ENCODE measurements around the gene ANO4. TPM values are rescaled to one million over a fixed set of nuclear protein-coding genes. Genes with fewer than 3 reads are reported as not detected.
"Not testable (repeated sequence)": the region's sequence is repeated elsewhere in the genome, so short reads cannot be mapped to it uniquely, and the experiment has no call there.

The ANO4 gene
- total RNA-seq, 1 experiment from 2014 or later, result 0.24 TPM

- Histone ChIP-seq H3K27me3 (replicated peaks) (no peaks in the 10 kb centered on the region), H3K9me3 (replicated peaks) (no peaks in the 10 kb centered on the region), H3K36me3 (no peaks in the 10 kb centered on the region), H3K27ac (no peak overlapping the region), H3K4me3 (no peak overlapping the region), H3K4me1 (replicated peaks) (peaks cover 2% of the 10 kb centered on the region; the same call in 1 of the 2 replicates)
- no peak for DNase-seq (ENCODE audit: low read depth in 1 of 2, low spot score in 2 of 2)
Observed at GRCh38 chr12:100982511-100983183, 188.1 kb downstream of the ANO4 start.

GRCh38 chr12:100984796-100985195 is 190.2 kb downstream of the ANO4 start:
- no peaks in the 10 kb centered on the region for H3K36me3 ChIP-seq
- DNase-seq (ENCODE audit: low read depth in 1 of 2, low spot score in 2 of 2), result no peak
- peaks cover 8% of the 10 kb centered on the region; the same call in 1 of the 2 replicates for H3K4me1 ChIP-seq (replicated peaks)
- H3K27me3 ChIP-seq (replicated peaks), result no peaks in the 10 kb centered on the region
- H3K27ac ChIP-seq, result no peak overlapping the region
- no peak overlapping the region for H3K4me3 ChIP-seq
- H3K9me3 ChIP-seq (replicated peaks), result no peaks in the 10 kb centered on the region

- Histone ChIP-seq H3K4me1 (replicated peaks) (peaks cover 8% of the 10 kb centered on the region; the same call in 1 of the 2 replicates), H3K27ac (no peak overlapping the region), H3K27me3 (replicated peaks) (no peaks in the 10 kb centered on the region), H3K4me3 (no peak overlapping the region), H3K36me3 (no peaks in the 10 kb centered on the region), H3K9me3 (replicated peaks) (no peaks in the 10 kb centered on the region)
- peak in 1 of 2 experiments; percentile 3 for DNase-seq (ENCODE audit: low read depth in 1 of 2, low spot score in 2 of 2)
Observed at GRCh38 chr12:100986595-100987547, 192.3 kb downstream of the ANO4 start.

GRCh38 chr12:100987552-100988521 is 193.3 kb downstream of the ANO4 start:
- no peaks in the 10 kb centered on the region for H3K27me3 ChIP-seq (replicated peaks)
- peak; percentile 28 to 52 for DNase-seq (ENCODE audit: low read depth in 1 of 2, low spot score in 2 of 2)
- H3K9me3 ChIP-seq (replicated peaks), result no peaks in the 10 kb centered on the region
- peaks cover 8% of the 10 kb centered on the region; the same call in 1 of the 2 replicates for H3K4me1 ChIP-seq (replicated peaks)
- no peaks in the 10 kb centered on the region for H3K36me3 ChIP-seq
- no peak overlapping the region for H3K4me3 ChIP-seq
- no peak overlapping the region for H3K27ac ChIP-seq

GRCh38 chr12:100989509-100989908 is 194.9 kb downstream of the ANO4 start:
- not testable (repeated sequence) for H3K36me3 ChIP-seq; H3K27me3 ChIP-seq (replicated peaks); H3K27ac ChIP-seq; H3K4me1 ChIP-seq (replicated peaks); H3K9me3 ChIP-seq (replicated peaks); H3K4me3 ChIP-seq; DNase-seq (ENCODE audit: low read depth in 1 of 2, low spot score in 2 of 2)

- Histone ChIP-seq H3K27ac (no peak overlapping the region), H3K4me1 (replicated peaks) (peaks cover 15% of the 10 kb centered on the region), H3K4me3 (no peak overlapping the region), H3K27me3 (replicated peaks) (no peaks in the 10 kb centered on the region), H3K9me3 (replicated peaks) (no peaks in the 10 kb centered on the region), H3K36me3 (no peaks in the 10 kb centered on the region)
- DNase-seq (ENCODE audit: low read depth in 1 of 2, low spot score in 2 of 2), result no peak
Observed at GRCh38 chr12:100991102-100991501, 196.5 kb downstream of the ANO4 start.

GRCh38 chr12:100992194-100992593 is 197.6 kb downstream of the ANO4 start:
- no peak overlapping the region for H3K4me3 ChIP-seq
- no peak overlapping the region for H3K27ac ChIP-seq
- no peaks in the 10 kb centered on the region for H3K9me3 ChIP-seq (replicated peaks)
- H3K36me3 ChIP-seq, result no peaks in the 10 kb centered on the region
- H3K27me3 ChIP-seq (replicated peaks), result no peaks in the 10 kb centered on the region
- peaks cover 15% of the 10 kb centered on the region for H3K4me1 ChIP-seq (replicated peaks)
- DNase-seq (ENCODE audit: low read depth in 1 of 2, low spot score in 2 of 2), result no peak

GRCh38 chr12:100993916-100994450 is 199.4 kb downstream of the ANO4 start:
- H3K4me3 ChIP-seq, result no peak overlapping the region
- H3K27me3 ChIP-seq (replicated peaks), result no peaks in the 10 kb centered on the region
- H3K4me1 ChIP-seq (replicated peaks), result peaks cover 7% of the 10 kb centered on the region
- H3K27ac ChIP-seq, result no peak overlapping the region
- H3K36me3 ChIP-seq, result no peaks in the 10 kb centered on the region
- no peaks in the 10 kb centered on the region for H3K9me3 ChIP-seq (replicated peaks)
- DNase-seq (ENCODE audit: low read depth in 1 of 2, low spot score in 2 of 2), result no peak

- Histone ChIP-seq H3K4me1 (replicated peaks) (peaks cover 7% of the 10 kb centered on the region), H3K27ac (no peak overlapping the region), H3K27me3 (replicated peaks) (no peaks in the 10 kb centered on the region), H3K4me3 (no peak overlapping the region), H3K9me3 (replicated peaks) (no peaks in the 10 kb centered on the region), H3K36me3 (no peaks in the 10 kb centered on the region)
- DNase-seq (ENCODE audit: low read depth in 1 of 2, low spot score in 2 of 2), result peak; percentile 38 to 45
Observed at GRCh38 chr12:100995201-100995600, 200.6 kb downstream of the ANO4 start.

- Histone ChIP-seq H3K27me3 (replicated peaks) (no peaks in the 10 kb centered on the region), H3K9me3 (replicated peaks) (no peaks in the 10 kb centered on the region), H3K4me1 (replicated peaks) (peaks cover 7% of the 10 kb centered on the region), H3K4me3 (no peak overlapping the region), H3K27ac (no peak overlapping the region), H3K36me3 (no peaks in the 10 kb centered on the region)
- no peak for DNase-seq (ENCODE audit: low read depth in 1 of 2, low spot score in 2 of 2)
Observed at GRCh38 chr12:100995771-100996170, 201.2 kb downstream of the ANO4 start.

- DNase-seq (ENCODE audit: low read depth in 1 of 2, low spot score in 2 of 2), result no peak
- Histone ChIP-seq H3K27me3 (replicated peaks) (no peaks in the 10 kb centered on the region), H3K36me3 (no peaks in the 10 kb centered on the region), H3K9me3 (replicated peaks) (no peaks in the 10 kb centered on the region), H3K4me1 (replicated peaks) (no peaks in the 10 kb centered on the region), H3K4me3 (no peak overlapping the region), H3K27ac (no peak overlapping the region)
Observed at GRCh38 chr12:101001669-101002068, 207.1 kb downstream of the ANO4 start.

- no peak overlapping the region for H3K27ac ChIP-seq
- H3K27me3 ChIP-seq (replicated peaks), result no peaks in the 10 kb centered on the region
- DNase-seq (ENCODE audit: low read depth in 1 of 2, low spot score in 2 of 2), result no peak
- no peaks in the 10 kb centered on the region for H3K9me3 ChIP-seq (replicated peaks)
- no peaks in the 10 kb centered on the region for H3K36me3 ChIP-seq
- H3K4me3 ChIP-seq, result no peak overlapping the region
- H3K4me1 ChIP-seq (replicated peaks), result no peaks in the 10 kb centered on the region
Observed at GRCh38 chr12:101002696-101003419, 208.3 kb downstream of the ANO4 start.
